HG03521 (cell line): ENCODE results near the gene GDAP1L1.

Source experiments
- ATAC-seq: cut with Tn5 transposase; IDR thresholded peaks from one replicate; pipeline ENCODE4 v1.9.1; 2021; ENCODE audit warnings: mild to moderate bottlenecking, moderate library complexity; ENCODE audit not compliant: unreplicated experiment

GDAP1L1 gene

GRCh38 chr20:44247131-44247571 lies at the start of gene GDAP1L1:
TSS of gene GDAP1L1 (plus strand) at chr20:44247308. CDS start at chr20:44247335, 27 bp downstream.
- no peak for ATAC-seq

GRCh38 chr20:44198872-44199271 lies 48.2 kb upstream of the GDAP1L1 start:
- ATAC-seq, result no peak

GRCh38 chr20:44199877-44200276 lies 47.2 kb upstream of the GDAP1L1 start:
- ATAC-seq, result no peak

- ATAC-seq, result no peak
Measured at GRCh38 chr20:44200371-44200770, 46.7 kb upstream of the GDAP1L1 start.

- no peak for ATAC-seq
Measured at GRCh38 chr20:44200983-44201382, 46.1 kb upstream of the GDAP1L1 start.

GRCh38 chr20:44203161-44203560 lies 43.9 kb upstream of the GDAP1L1 start:
- ATAC-seq, result no peak

- ATAC-seq, result no peak
Measured at GRCh38 chr20:44204156-44204831, 42.8 kb upstream of the GDAP1L1 start.

GRCh38 chr20:44204832-44205215 lies 42.3 kb upstream of the GDAP1L1 start:
- ATAC-seq, result no peak

GRCh38 chr20:44206132-44206531 lies 41.0 kb upstream of the GDAP1L1 start:
- ATAC-seq, result no peak

GRCh38 chr20:44207126-44207723 lies 39.9 kb upstream of the GDAP1L1 start:
- no peak for ATAC-seq

GRCh38 chr20:44208165-44208564 lies 38.9 kb upstream of the GDAP1L1 start:
- no peak for ATAC-seq

- ATAC-seq, result no peak
Measured at GRCh38 chr20:44208770-44209169, 38.3 kb upstream of the GDAP1L1 start.

GRCh38 chr20:44209686-44210405 lies 37.3 kb upstream of the GDAP1L1 start:
- ATAC-seq, result peak; percentile 1

GRCh38 chr20:44210406-44211176 lies 36.5 kb upstream of the GDAP1L1 start, which contains the start of gene OSER1:
TSS of gene OSER1 (minus strand) at chr20:44210771. CDS start at chr20:44206957, 3,814 bp downstream.
- peak; percentile 85 for ATAC-seq

- ATAC-seq, result no peak
Measured at GRCh38 chr20:44211177-44212039, 35.7 kb upstream of the GDAP1L1 start.

GRCh38 chr20:44212792-44213191 lies 34.3 kb upstream of the GDAP1L1 start:
- no peak for ATAC-seq

- ATAC-seq, result no peak
Measured at GRCh38 chr20:44215125-44215524, 32.0 kb upstream of the GDAP1L1 start.

- no peak for ATAC-seq
Measured at GRCh38 chr20:44217342-44218092, 29.6 kb upstream of the GDAP1L1 start.

- no peak for ATAC-seq
Measured at GRCh38 chr20:44218446-44218845, 28.7 kb upstream of the GDAP1L1 start.
